Right lobe of liver (tissue), 6 donors: ENCODE measurements around the gene LYPD6B. TPM values are rescaled to one million over a fixed set of nuclear protein-coding genes. Genes with fewer than 3 reads are reported as not detected.

Source experiments
- ATAC-seq, 4 donors: fragments of 200-7000 bp; cut with Tn5 transposase; one replicate each; pipeline ENCODE4 v1.9.1; 2020; ENCODE audit warnings: mild to moderate bottlenecking in 4 of 4, moderate library complexity in 4 of 4
- DNase-seq, 3 donors: peaks; one replicate each; pipeline ENCODE4 v3.0.0-alpha.2; 2020
- H3K27ac ChIP-seq, 3 donors: fragments of 200-600 bp; one replicate each; pipeline ENCODE4 v1.8.0; 2022
- H3K27me3 ChIP-seq, 2 donors: fragments of 200-600 bp; one replicate each; pipeline ENCODE4 v1.8.0; 2022
- H3K36me3 ChIP-seq, 4 donors: fragments of 200-600 bp; sonication (generic) in 1 of 4; one replicate each; pipeline versions ENCODE4 v1.5.1 to v1.8.0; 2017 to 2022; ENCODE audit warnings: control low read depth in 1 of 4
- H3K4me1 ChIP-seq, 4 donors: fragments of 200-600 bp; sonication (generic) in 1 of 4; one replicate each; pipeline versions ENCODE4 v1.5.1 to v1.8.0; 2017 to 2022; ENCODE audit warnings: control low read depth in 1 of 4
- H3K4me3 ChIP-seq, 3 donors: fragments of 200-600 bp; one replicate each; pipeline ENCODE4 v1.8.0; 2022
- H3K9me3 ChIP-seq, 4 donors: fragments of 200-600 bp; sonication (generic) in 1 of 4; one replicate each; pipeline versions ENCODE4 v1.5.1 to v1.8.0; 2017 to 2022; ENCODE audit warnings: control low read depth in 1 of 4
- CTCF ChIP-seq, 4 donors: fragments of 200-600 bp in 3 of 4; fragments of 450-650 bp in 1 of 4; IDR thresholded peaks; one replicate each; pipeline versions ENCODE4 v1.5.1 to v1.8.0; 2016 to 2022; ENCODE audit warnings: antibody characterized with exemption in 4 of 4, mild to moderate bottlenecking in 2 of 4
- POLR2A ChIP-seq: fragments of 450-650 bp; IDR thresholded peaks from one replicate; pipeline ENCODE4 v1.6.1; 2017; ENCODE audit warnings: antibody characterized with exemption, mild to moderate bottlenecking
- WGBS: methylation state at CpG from one replicate; pipeline ENCODE4 v1.1.6; 2018; ENCODE audit warnings: low coverage, low lambda C conversion rate; ENCODE audit not compliant: insufficient coverage; ENCODE audit errors: missing lambda C conversion rate; 5-methylcytosine and 5-hydroxymethylcytosine counted together
- intact Hi-C, 2 donors: fragments of 100-400 bp; cut with DNase I; formaldehyde crosslinking; loops; one replicate each; pipeline versions ENCODE4 v1.11.2 to v1.14.1; 2022
- total RNA-seq, 6 experiments: library from RNA; depleted of rRNA in 2 of 6; stranded (reverse); fragments of >200 nt in 2 of 6; fragmentation: NEBNext Ultra II Directional in 3 of 6; extraction: Animal tissue kit (Norgen Biotek cat#: 25700) in 3 of 6; gene quantifications; one replicate each; pipeline versions ENCODE4 v1.1.0 to v1.2.4, GENCODE V29; 2016 to 2023
- donor health status: DM: no; HTN: yes; CAD: no.
- donor health status: DM: no; HTN: no; CAD: no.
- donor health status: DM: no; HTN: no; CAD: no.
- donor health status: DM: no; HTN: yes; CAD: no.
- donor health status: DM: no; HTN: yes; CAD: no.

The LYPD6B gene
- total RNA-seq, 6 experiments from 2014 or later = 0.30 to 0.31 TPM; not detected in 4

- H3K4me3 ChIP-seq = no peak overlapping the region
- no peak for ATAC-seq
These were observed 39.4 kb downstream of the LYPD6B start for GRCh38 chr2:149077861-149078260.

GRCh38 chr2:149080099-149080498 lies 41.6 kb downstream of the LYPD6B start:
- H3K27ac ChIP-seq = no peak overlapping the region
- no peaks in the 10 kb centered on the region for H3K27me3 ChIP-seq
- H3K4me3 ChIP-seq = no peak overlapping the region
- DNase-seq (no peak), ATAC-seq (no peak)
- no peak for TF ChIP-seq POLR2A
- WGBS = 68% methylated on average over 2 of the region's 3 CpGs
- no peaks in the 10 kb centered on the region for H3K9me3 ChIP-seq
- H3K4me1 ChIP-seq = no peaks in the 10 kb centered on the region
- intact Hi-C loops = no loop called here
- no peaks in the 10 kb centered on the region for H3K36me3 ChIP-seq

More at GRCh38 chr2:149077861-149078260, 39.4 kb downstream of the LYPD6B start:
- no peak for TF ChIP-seq POLR2A
- no peak for TF ChIP-seq CTCF (IDR thresholded peaks at IDR 0.05)
- Histone ChIP-seq H3K4me1 (no peaks in the 10 kb centered on the region), H3K27ac (no peak overlapping the region), H3K9me3 (no peaks in the 10 kb centered on the region), H3K27me3 (no peaks in the 10 kb centered on the region), H3K36me3 (no peaks in the 10 kb centered on the region)
- no peak for DNase-seq
- 33% methylated on average over 1 of the region's 3 CpGs for WGBS
- intact Hi-C loops = no loop called here

- no peak overlapping the region for H3K4me3 ChIP-seq
- H3K4me1 ChIP-seq = no peaks in the 10 kb centered on the region
- H3K27ac ChIP-seq = no peak overlapping the region
- H3K27me3 ChIP-seq = no peaks in the 10 kb centered on the region
- H3K36me3 ChIP-seq = no peaks in the 10 kb centered on the region
- no peak for DNase-seq
- intact Hi-C loops = no loop called here
- TF ChIP-seq CTCF (IDR thresholded peaks at IDR 0.05) = no peak
- no peak for TF ChIP-seq POLR2A
- WGBS = 73% methylated on average over 1 of the region's 1 CpG
- ATAC-seq = no peak
- no peaks in the 10 kb centered on the region for H3K9me3 ChIP-seq
These were observed 42.5 kb downstream of the LYPD6B start for GRCh38 chr2:149080971-149081370.

GRCh38 chr2:149082079-149082478 lies 43.6 kb downstream of the LYPD6B start:
- intact Hi-C loops = no loop called here
- 22% methylated on average over 3 of the region's 3 CpGs for WGBS
- no peak overlapping the region for H3K4me3 ChIP-seq
- no peaks in the 10 kb centered on the region for H3K9me3 ChIP-seq
- TF ChIP-seq CTCF (IDR thresholded peaks at IDR 0.05) (no peak), POLR2A (no peak)
- no peaks in the 10 kb centered on the region for H3K4me1 ChIP-seq
- no peak for ATAC-seq
- no peak for DNase-seq
- no peak overlapping the region for H3K27ac ChIP-seq
- no peaks in the 10 kb centered on the region for H3K36me3 ChIP-seq
- no peaks in the 10 kb centered on the region for H3K27me3 ChIP-seq

- no peaks in the 10 kb centered on the region for H3K36me3 ChIP-seq
- ATAC-seq = no peak
- TF ChIP-seq CTCF (IDR thresholded peaks at IDR 0.05) (no peak), POLR2A (no peak)
- H3K4me3 ChIP-seq = no peak overlapping the region
- WGBS = 43% methylated on average over 3 of the region's 4 CpGs
- H3K27me3 ChIP-seq = no peaks in the 10 kb centered on the region
- intact Hi-C loops = no loop called here
- no peaks in the 10 kb centered on the region for H3K9me3 ChIP-seq
- H3K4me1 ChIP-seq = no peaks in the 10 kb centered on the region
- no peak overlapping the region for H3K27ac ChIP-seq
- no peak for DNase-seq
These were observed 44.2 kb downstream of the LYPD6B start for GRCh38 chr2:149082735-149083134.
